CD4-positive, alpha-beta memory T cell (primary cell): ENCODE results near the gene NDUFS3. TPM values are rescaled to one million over a fixed set of nuclear protein-coding genes. Genes with fewer than 3 reads are reported as not detected.
"Not testable (repeated sequence)": the region's sequence is repeated elsewhere in the genome, so short reads cannot be mapped to it uniquely, and the experiment has no call there.

Experiments
- CTCF ChIA-PET: fragments of 350-600 bp; sonication (Branson Sonifier 250); formaldehyde crosslinking; loops from one replicate; lab custom pipeline; 2021; ENCODE audit warnings: inconsistent platforms; ENCODE audit not compliant: partially characterized antibody; lab: Charles Lee
- POLR2A ChIA-PET: fragments of 350-600 bp; sonication (Branson Sonifier 250); formaldehyde crosslinking; loops from one replicate; lab custom pipeline; 2021; ENCODE audit not compliant: partially characterized antibody; lab: Charles Lee
- DNase-seq, 5 donors: peaks; one replicate each; pipeline versions ENCODE4 v3.0.0 to v3.0.0-alpha.2; 2020 to 2022; ENCODE audit warnings: mixed read lengths in 1 of 5
- H3K27ac ChIP-seq: one replicate; pipeline ENCODE4 v1.7.0; 2013; ENCODE audit warnings: low read depth, low read length
- H3K27me3 ChIP-seq: 2 replicates; pipeline ENCODE4 v1.7.0; 2013; ENCODE audit warnings: mild to moderate bottlenecking, low read length, moderate library complexity; ENCODE audit not compliant: insufficient read depth
- H3K36me3 ChIP-seq: 2 replicates; pipeline ENCODE4 v1.7.0; 2013; ENCODE audit warnings: mild to moderate bottlenecking, low read length, moderate library complexity; ENCODE audit not compliant: insufficient read depth
- H3K4me1 ChIP-seq: 2 replicates; pipeline ENCODE4 v1.7.0; 2013; ENCODE audit warnings: mild to moderate bottlenecking, low read length, moderate library complexity; ENCODE audit not compliant: insufficient read depth
- H3K4me3 ChIP-seq, 2 donors: one replicate each; pipeline ENCODE4 v1.7.0; 2013; ENCODE audit warnings: low read length in 2 of 2, mild to moderate bottlenecking in 1 of 2
- H3K9me3 ChIP-seq, 2 donors: one replicate each; pipeline ENCODE4 v1.7.0; 2013; ENCODE audit warnings: low read length in 2 of 2, control low read depth in 1 of 2; ENCODE audit not compliant: control insufficient read depth in 1 of 2
- H3K27ac Mint-ChIP-seq, 7 donors: one replicate each; pipeline ENCODE4 v1.8.0; 2020 to 2021; ENCODE audit warnings: mixed read lengths in 7 of 7, mild to moderate bottlenecking in 6 of 7, inconsistent platforms in 3 of 7, moderate library complexity in 3 of 7
- H3K27me3 Mint-ChIP-seq, 2 donors: one replicate each; pipeline ENCODE4 v1.8.0; 2020 to 2021; ENCODE audit warnings: mixed read lengths in 2 of 2
- H3K36me3 Mint-ChIP-seq, 2 donors: one replicate each; pipeline ENCODE4 v1.8.0; 2020 to 2021; ENCODE audit warnings: mixed read lengths in 2 of 2, inconsistent platforms in 1 of 2, mild to moderate bottlenecking in 1 of 2
- H3K4me1 Mint-ChIP-seq, 4 donors: one replicate each; pipeline ENCODE4 v1.8.0; 2020 to 2021; ENCODE audit warnings: mixed read lengths in 4 of 4, mild to moderate bottlenecking in 1 of 4
- H3K4me3 Mint-ChIP-seq, 8 donors: one replicate each; pipeline ENCODE4 v1.8.0; 2020 to 2021; ENCODE audit warnings: mixed read lengths in 8 of 8, mild to moderate bottlenecking in 7 of 8, moderate library complexity in 6 of 8, inconsistent platforms in 3 of 8
- H3K9me3 Mint-ChIP-seq, 8 donors: one replicate each; pipeline ENCODE4 v1.8.0; 2020 to 2021; ENCODE audit warnings: mixed read lengths in 8 of 8, mild to moderate bottlenecking in 5 of 8, inconsistent platforms in 3 of 8, moderate library complexity in 1 of 8
- intact Hi-C: fragments of 100-400 bp; cut with micrococcal nuclease; formaldehyde crosslinking; loops from one replicate; pipeline ENCODE4 v1.15.1; 2023
- polyA plus RNA-seq, 2 donors: library from polyadenylated mRNA; unstranded; fragments of 300-500 nt; fragmentation: Illumina TruSeq; gene quantifications; one replicate each; pipeline ENCODE4 v1.2.3, GENCODE V29; 2021
- total RNA-seq, 2 experiments: library from RNA; stranded (reverse); gene quantifications; one replicate each; pipeline ENCODE4 v1.2.3, GENCODE V29; 2021

The NDUFS3 gene
- total and polyA plus RNA-seq, 4 experiments from 2014 or later = 70.9 to 118 (median 78.3) TPM

GRCh38 chr11:47557004-47557403 is 21.9 kb upstream of the NDUFS3 start:
- CTCF ChIA-PET = interaction anchor here (1.4 kb wide), 1 partner anchor 145 kb away, joined by 4 read pairs; no protein-coding TSS in a partner anchor
- not testable (repeated sequence) for H3K27ac Mint-ChIP-seq, H3K4me3 ChIP-seq, H3K27me3 Mint-ChIP-seq, H3K36me3 ChIP-seq, H3K4me1 ChIP-seq, H3K9me3 Mint-ChIP-seq, H3K4me3 Mint-ChIP-seq, H3K27me3 ChIP-seq, H3K36me3 Mint-ChIP-seq, H3K9me3 ChIP-seq, H3K27ac ChIP-seq, DNase-seq
- peaks cover 6 to 14% (median 10%) of the 10 kb centered on the region in 4 donors for H3K4me1 Mint-ChIP-seq
- intact Hi-C loops = loop anchor here (10.0 kb wide), 1 partner anchor 288 kb away; the partner anchor contains the start of gene NUP160
- POLR2A ChIA-PET = interaction anchor here (1.5 kb wide), 1 partner anchor 8 kb away, joined by 3 read pairs; the partner anchor contains the start of gene PTPMT1

GRCh38 chr11:47558695-47559094 is 20.2 kb upstream of the NDUFS3 start:
- Mint-ChIP-seq H3K4me1 (peaks cover under 1 to 6% (median 4%) of the 10 kb centered on the region in 4 donors), H3K36me3 (no peaks in the 10 kb centered on the region), H3K27me3 (no peaks in the 10 kb centered on the region), H3K9me3 (no peaks in the 10 kb centered on the region), H3K4me3 (no peak overlapping the region), H3K27ac (no peak overlapping the region)
- Histone ChIP-seq H3K9me3 (no peaks in the 10 kb centered on the region), H3K4me3 (no peak overlapping the region), H3K36me3 (no peaks in the 10 kb centered on the region), H3K27ac (no peak overlapping the region), H3K4me1 (no peaks in the 10 kb centered on the region), H3K27me3 (no peaks in the 10 kb centered on the region)
- ChIA-PET CTCF (no interaction called here), POLR2A (no interaction called here)
- intact Hi-C loops = loop anchor here (10.0 kb wide), 1 partner anchor 286 kb away; the partner anchor contains the start of gene NUP160
- no peak for DNase-seq

DNA sequence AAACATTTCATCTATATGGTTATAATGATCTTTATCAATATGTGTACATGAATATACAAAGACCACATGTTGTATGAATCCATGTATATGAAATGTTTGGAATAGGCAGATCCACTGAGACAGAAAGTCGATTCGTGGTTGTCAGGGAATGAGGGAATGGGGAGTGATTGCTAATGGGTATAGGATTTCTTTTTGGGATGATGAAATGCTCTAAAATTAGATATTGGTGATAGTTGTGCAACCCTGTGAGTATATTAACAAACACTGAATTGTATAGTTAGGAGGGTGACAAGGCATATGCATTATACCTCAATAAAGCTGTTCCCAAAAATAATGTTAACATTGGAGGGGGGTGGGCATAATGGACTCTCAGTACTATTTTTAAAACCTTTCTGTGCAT is 18.4 kb upstream of the NDUFS3 start:
- intact Hi-C loops = no loop called here
- ChIA-PET POLR2A (no interaction called here), CTCF (interaction anchor here (0.8 to 1.2 kb wide), 2 partner anchors 8 to 9 kb away, joined by 3 read pairs; no protein-coding TSS in a partner anchor)
- Histone ChIP-seq H3K27ac (no peak overlapping the region), H3K27me3 (no peaks in the 10 kb centered on the region), H3K4me1 (no peaks in the 10 kb centered on the region), H3K36me3 (no peaks in the 10 kb centered on the region), H3K4me3 (no peak overlapping the region), H3K9me3 (no peaks in the 10 kb centered on the region)
- Mint-ChIP-seq H3K9me3 (no peaks in the 10 kb centered on the region), H3K27me3 (no peaks in the 10 kb centered on the region), H3K4me1 (peaks cover 3 to 11% (median 7%) of the 10 kb centered on the region in 4 donors), H3K4me3 (no peak overlapping the region), H3K27ac (no peak overlapping the region), H3K36me3 (no peaks in the 10 kb centered on the region)
- DNase-seq = no peak

- H3K9me3 Mint-ChIP-seq = not testable (repeated sequence)
Observed at GRCh38 chr11:47562393-47562792, 16.5 kb upstream of the NDUFS3 start.

GRCh38 chr11:47564366-47564765 is 14.5 kb upstream of the NDUFS3 start:
- not testable (repeated sequence) for H3K4me3 ChIP-seq, H3K27me3 ChIP-seq, H3K27ac ChIP-seq, H3K27me3 Mint-ChIP-seq, DNase-seq, H3K9me3 Mint-ChIP-seq, H3K9me3 ChIP-seq, H3K36me3 ChIP-seq, H3K36me3 Mint-ChIP-seq
- POLR2A ChIA-PET = interaction anchor here (0.5 to 7.6 kb wide), 6 partner anchors 9 to 350 kb away, joined by 3 to 52 read pairs (median 6); partner anchors contain the start of genes CELF1, KBTBD4 and NDUFS3
- intact Hi-C loops = loop anchor here (2.0 kb wide), 1 partner anchor 14 kb away; the partner anchor contains the start of genes KBTBD4 and NDUFS3
- H3K4me1 ChIP-seq = peaks cover 13% of the 10 kb centered on the region
- peak overlapping the region in 5 of 7 donors; percentile 32 to 86 (median 48) for H3K27ac Mint-ChIP-seq
- CTCF ChIA-PET = interaction anchor here (1.1 to 2.3 kb wide), 7 partner anchors 9 to 190 kb away, joined by 3 to 14 read pairs (median 7); partner anchors contain the start of genes CELF1, KBTBD4 and NDUFS3
- H3K4me3 Mint-ChIP-seq = peak overlapping the region; percentile 49 to 85 (median 60)
- peaks cover 9 to 25% (median 19%) of the 10 kb centered on the region in 4 donors for H3K4me1 Mint-ChIP-seq

More at GRCh38 chr11:47562393-47562792, 16.5 kb upstream of the NDUFS3 start:
- H3K4me3 ChIP-seq, H3K36me3 ChIP-seq, H3K27me3 Mint-ChIP-seq, H3K27me3 ChIP-seq, POLR2A ChIA-PET, H3K9me3 ChIP-seq, H3K27ac ChIP-seq, DNase-seq, intact Hi-C loops, H3K36me3 Mint-ChIP-seq, H3K27ac Mint-ChIP-seq: not testable (repeated sequence)
- peaks cover 13% of the 10 kb centered on the region for H3K4me1 ChIP-seq
- CTCF ChIA-PET = interaction anchor here (0.5 to 0.8 kb wide), 2 partner anchors 9 to 69 kb away, joined by 3 to 4 read pairs; no protein-coding TSS in a partner anchor
- Mint-ChIP-seq H3K4me3 (peak overlapping the region in 1 of 8 donors; percentile 4), H3K4me1 (peaks cover 9 to 25% (median 19%) of the 10 kb centered on the region in 4 donors)

- Histone ChIP-seq H3K9me3 (no peaks in the 10 kb centered on the region), H3K4me1 (peaks cover 13% of the 10 kb centered on the region), H3K27me3 (no peaks in the 10 kb centered on the region), H3K4me3 (peak overlapping the region; percentile 61 to 87), H3K36me3 (no peaks in the 10 kb centered on the region), H3K27ac (peak overlapping the region; percentile 73)
- Mint-ChIP-seq H3K9me3 (no peaks in the 10 kb centered on the region), H3K4me1 (peaks cover 9 to 25% (median 19%) of the 10 kb centered on the region in 4 donors), H3K36me3 (peaks cover 0 to 4% of the 10 kb centered on the region in 2 donors), H3K27me3 (no peaks in the 10 kb centered on the region), H3K27ac (peak overlapping the region in 6 of 7 donors; percentile 50 to 92 (median 84)), H3K4me3 (peak overlapping the region; percentile 76 to 88 (median 82))
- intact Hi-C loops = loop anchor here (1.0 to 5.0 kb wide), 4 partner anchors 12 to 152 kb away; partner anchors contain the start of genes AGBL2, CELF1, KBTBD4 and MTCH2
- DNase-seq = no peak
- CTCF ChIA-PET = interaction anchor here (1.1 to 2.3 kb wide), 7 partner anchors 9 to 191 kb away, joined by 3 to 14 read pairs (median 7); partner anchors contain the start of genes CELF1, KBTBD4 and NDUFS3
- POLR2A ChIA-PET = interaction anchor here (0.5 to 7.6 kb wide), 9 partner anchors 8 to 351 kb away, joined by 3 to 52 read pairs (median 4); partner anchors contain the start of genes CELF1, KBTBD4 and NDUFS3
Observed at GRCh38 chr11:47564933-47565339, 13.9 kb upstream of the NDUFS3 start.
